A549 (cell line): ENCODE measurements around the gene ARHGAP32. TPM values are rescaled to one million over a fixed set of nuclear protein-coding genes. Genes with fewer than 3 reads are reported as not detected.
"Not testable (repeated sequence)": the region's sequence is repeated elsewhere in the genome, so short reads cannot be mapped to it uniquely, and the experiment has no call there.

Experiments
- ATAC-seq, 2 experiments: fragments of 200-7000 bp in 1 of 2; fragments of >200 bp in 1 of 2; cut with Nextera tagmentation in 1 of 2; cut with Tn5 transposase in 1 of 2; 3 replicates each; pipeline versions ENCODE4 v1.8.0 to v1.9.1; 2018 to 2020; ENCODE audit warnings: mild to moderate bottlenecking in 1 of 2, moderate library complexity in 1 of 2
- CTCF ChIA-PET: fragments of 300-600 bp; sonication (Branson Sonifier 250); formaldehyde crosslinking; extraction: SDS; loops from one replicate; lab custom pipeline; 2021; ENCODE audit warnings: antibody characterized with exemption, inconsistent platforms; lab: Yijun Ruan, JAX
- POLR2A ChIA-PET: fragments of 350-600 bp; formaldehyde crosslinking; extraction: SDS; loops from one replicate; lab custom pipeline; 2021; ENCODE audit warnings: antibody characterized with exemption, inconsistent platforms; lab: Yijun Ruan, JAX
- DNase-seq, 2 experiments: peaks; one replicate each; pipeline versions ENCODE4 v3.0.0 to v3.0.0-alpha.2; 2011 to 2016; ENCODE audit warnings: low read depth in 1 of 2, low spot score in 1 of 2
- FAIRE-seq: peaks from 2 replicates; lab custom pipeline; 2011; peaks lifted over from hg19 to GRCh38; lab: Jason Lieb, UNC
- H3K27ac ChIP-seq, 2 experiments: fragments of >200 bp; sonication (Bioruptor Twin); formaldehyde crosslinking; 3 replicates each; pipeline ENCODE4 v1.5.1; 2016 to 2017
- H3K4me1 ChIP-seq: fragments of >200 bp; sonication (Bioruptor Twin); formaldehyde crosslinking; 3 replicates; pipeline ENCODE4 v1.6.1; 2016
- H3K4me2 ChIP-seq: fragments of >200 bp; sonication (Bioruptor Twin); formaldehyde crosslinking; 3 replicates; pipeline ENCODE4 v1.6.1; 2016
- H3K4me3 ChIP-seq: fragments of >200 bp; sonication (Bioruptor Twin); formaldehyde crosslinking; 3 replicates; pipeline ENCODE4 v1.5.1; 2016
- H3K9me3 ChIP-seq: fragments of >200 bp; sonication (Bioruptor Twin); formaldehyde crosslinking; 3 replicates; pipeline ENCODE4 v1.6.1; 2016
- CBX8 ChIP-seq: fragments of 200-600 bp; sonication (generic); IDR thresholded peaks from 2 replicates; pipeline ENCODE4 v1.6.1; 2016
- CEBPB ChIP-seq, 2 experiments: fragments of >200 bp in 1 of 2; sonication (Bioruptor Twin) in 1 of 2; formaldehyde crosslinking in 1 of 2; IDR thresholded peaks; 2 replicates each; pipeline ENCODE4 v1.6.1; 2012 to 2016
- CHD2 ChIP-seq: fragments of 150-350 bp; IDR thresholded peaks from 2 replicates; pipeline ENCODE4 v1.6.1; 2014; ENCODE audit warnings: low read length; ENCODE audit not compliant: partially characterized antibody
- FOSL2 ChIP-seq, 2 experiments: fragments of 450-650 bp in 1 of 2; fragments of >200 bp in 1 of 2; sonication (Bioruptor Twin) in 1 of 2; formaldehyde crosslinking; IDR thresholded peaks; 2 replicates each; pipeline versions ENCODE4 v1.5.0 to v1.6.1; 2016 to 2020; ENCODE audit warnings: mild to moderate bottlenecking in 1 of 2, moderate library complexity in 1 of 2
- FOXS1 ChIP-seq: fragments of 250-450 bp; sonication (Bioruptor Pico); IDR thresholded peaks from 2 replicates; pipeline ENCODE4 v1.5.0; 2020; ENCODE audit warnings: mild to moderate bottlenecking, moderate library complexity
- GATA3 ChIP-seq: IDR thresholded peaks from 2 replicates; pipeline ENCODE4 v1.6.1; 2012; ENCODE audit warnings: borderline replicate concordance
- HDAC2 ChIP-seq: fragments of 200-600 bp; sonication (generic); IDR thresholded peaks from 2 replicates; pipeline ENCODE4 v1.6.1; 2016
- POLR2A ChIP-seq: IDR thresholded peaks from 2 replicates; pipeline ENCODE4 v1.6.1; 2012; ENCODE audit warnings: mild to moderate bottlenecking, low read length
- TFCP2L1 ChIP-seq: fragments of 250-450 bp; sonication (Bioruptor Pico); IDR thresholded peaks from 2 replicates; pipeline ENCODE4 v1.5.0; 2021; ENCODE audit warnings: mild to moderate bottlenecking
- ZFP36 ChIP-seq: fragments of 450-650 bp; IDR thresholded peaks from 2 replicates; pipeline ENCODE4 v1.6.1; 2014; ENCODE audit warnings: borderline replicate concordance; ENCODE audit not compliant: partially characterized antibody
- whole genome bisulfite sequencing: methylation state at CpG from one replicate; pipeline ENCODE4 v1.1.6; 2017; ENCODE audit errors: missing lambda C conversion rate; 5-methylcytosine and 5-hydroxymethylcytosine counted together
- polyA plus RNA-seq, 4 experiments: library from polyadenylated mRNA; depleted of rRNA in 3 of 4; stranded (reverse); fragments of >200 nt; fragmentation: RNase III in 1 of 4; extraction: RNeasy Plus Mini Kit Qiagen cat#74134 plus additional on column Dnase treatment in 1 of 4; gene quantifications; 2 replicates in 3 of 4; 3 replicates in 1 of 4; pipeline ENCODE4 v1.2.3, GENCODE V29; 2011 to 2017
- TF ChIP-seq, protein P1 (sequence below): fragments of >200 bp; sonication (Bioruptor Twin); formaldehyde crosslinking; IDR thresholded peaks from 2 replicates; pipeline ENCODE4 v1.6.1; 2016
- TF ChIP-seq, protein P2 (sequence below): fragments of 450-650 bp; IDR thresholded peaks from 2 replicates; pipeline ENCODE4 v1.6.1; 2014; ENCODE audit warnings: antibody characterized with exemption
- TF ChIP-seq, protein P3 (sequence below): fragments of 250-450 bp; sonication (Bioruptor Pico); IDR thresholded peaks from 2 replicates; pipeline ENCODE4 v1.5.0; 2021; ENCODE audit warnings: mild to moderate bottlenecking, moderate library complexity, borderline replicate concordance
- TF ChIP-seq, protein P4 (sequence below): fragments of >200 bp; sonication (Bioruptor Twin); formaldehyde crosslinking; IDR thresholded peaks from 3 replicates; pipeline ENCODE4 v1.6.1; 2016

The ARHGAP32 gene
- polyA plus RNA-seq, 2 of the 4 experiments (the other 2 are of a cell fraction), result 4.4 to 9.0 TPM

DNA sequence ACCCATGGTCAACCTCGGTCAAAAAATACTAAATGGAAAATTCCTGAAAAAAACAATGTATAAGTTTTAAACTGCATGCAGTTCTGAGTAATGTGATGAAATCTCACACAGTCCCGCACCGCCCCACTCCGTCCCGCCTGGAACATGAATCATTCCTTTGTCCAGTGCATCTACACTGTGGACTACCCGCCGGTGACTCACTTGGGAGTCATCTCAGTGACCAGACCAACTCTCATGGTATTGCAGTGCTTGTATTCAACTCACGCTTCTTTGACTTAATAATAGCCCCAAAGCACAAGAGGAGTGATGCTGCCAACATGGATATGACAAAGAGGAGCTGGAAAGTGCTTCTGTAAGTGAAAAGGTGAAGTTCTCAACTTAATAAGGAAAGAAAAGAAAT is 48.8 kb downstream of the ARHGAP32 start (continued):
- TF ChIP-seq, protein P1, sequence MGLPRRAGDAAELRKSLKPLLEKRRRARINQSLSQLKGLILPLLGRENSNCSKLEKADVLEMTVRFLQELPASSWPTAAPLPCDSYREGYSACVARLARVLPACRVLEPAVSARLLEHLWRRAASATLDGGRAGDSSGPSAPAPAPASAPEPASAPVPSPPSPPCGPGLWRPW, result peak; percentile 49; the same call in 1 of the 2 replicates
- TF ChIP-seq, protein P2, sequence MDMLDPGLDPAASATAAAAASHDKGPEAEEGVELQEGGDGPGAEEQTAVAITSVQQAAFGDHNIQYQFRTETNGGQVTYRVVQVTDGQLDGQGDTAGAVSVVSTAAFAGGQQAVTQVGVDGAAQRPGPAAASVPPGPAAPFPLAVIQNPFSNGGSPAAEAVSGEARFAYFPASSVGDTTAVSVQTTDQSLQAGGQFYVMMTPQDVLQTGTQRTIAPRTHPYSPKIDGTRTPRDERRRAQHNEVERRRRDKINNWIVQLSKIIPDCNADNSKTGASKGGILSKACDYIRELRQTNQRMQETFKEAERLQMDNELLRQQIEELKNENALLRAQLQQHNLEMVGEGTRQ, result no peak

DNA sequence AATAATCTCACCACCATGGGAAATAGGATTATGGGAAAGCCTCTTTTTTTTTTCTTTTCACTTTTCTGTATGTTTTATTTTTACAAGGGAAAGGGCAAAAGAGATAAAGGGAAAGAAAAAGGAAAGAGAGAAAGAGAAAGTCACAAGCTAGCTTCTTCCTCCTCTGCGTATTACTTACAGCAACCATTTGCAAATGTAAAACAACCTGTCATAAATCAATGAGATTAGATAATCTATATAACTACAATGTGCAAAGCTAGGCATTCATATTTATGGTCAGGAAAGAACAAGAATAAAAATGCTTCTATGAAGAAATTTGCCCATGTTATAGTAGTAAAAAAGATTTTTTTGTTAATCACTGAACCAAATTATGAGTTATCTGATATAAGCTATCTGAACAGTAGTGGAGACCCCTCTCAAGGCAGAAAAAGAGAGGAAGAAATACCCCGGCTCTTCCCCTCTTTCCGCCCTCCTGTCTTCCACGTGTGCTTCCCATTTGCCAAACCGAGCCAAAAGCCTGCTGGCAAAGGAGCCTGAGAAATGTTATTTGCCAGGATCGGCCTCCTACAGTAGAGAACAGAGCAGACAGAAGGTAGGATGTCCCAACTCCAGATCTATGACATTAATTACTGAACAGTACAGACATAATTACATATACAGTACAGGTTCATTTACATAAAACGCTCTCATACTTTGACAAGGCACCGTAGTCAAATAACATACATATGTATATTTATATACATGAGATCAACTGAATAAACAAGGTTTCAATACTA is 50.2 kb downstream of the ARHGAP32 start:
- H3K4me3 ChIP-seq, result no peak overlapping the region
- ATAC-seq, result no peak
- no peak for DNase-seq
- no peaks in the 10 kb centered on the region for H3K9me3 ChIP-seq
- H3K4me2 ChIP-seq, result peak overlapping the region; percentile 70
- POLR2A ChIA-PET, result no interaction called here
- CTCF ChIA-PET, result no interaction called here
- no peak for FAIRE-seq
- peak overlapping the region; percentile 77 to 86 for H3K27ac ChIP-seq
- TF ChIP-seq GATA3 (no peak), POLR2A (no peak), CBX8 (no peak), ZFP36 (no peak), TFCP2L1 (no peak), CEBPB (IDR thresholded peaks at IDR 0.05) (no peak), FOSL2 (IDR thresholded peaks at IDR 0.05) (no peak), FOSL2 (CRISPR knock-in tag; IDR thresholded peaks at IDR 0.05) (no peak), FOXS1 (CRISPR knock-in tag) (no peak), CHD2 (no peak)
- TF ChIP-seq, protein P3, sequence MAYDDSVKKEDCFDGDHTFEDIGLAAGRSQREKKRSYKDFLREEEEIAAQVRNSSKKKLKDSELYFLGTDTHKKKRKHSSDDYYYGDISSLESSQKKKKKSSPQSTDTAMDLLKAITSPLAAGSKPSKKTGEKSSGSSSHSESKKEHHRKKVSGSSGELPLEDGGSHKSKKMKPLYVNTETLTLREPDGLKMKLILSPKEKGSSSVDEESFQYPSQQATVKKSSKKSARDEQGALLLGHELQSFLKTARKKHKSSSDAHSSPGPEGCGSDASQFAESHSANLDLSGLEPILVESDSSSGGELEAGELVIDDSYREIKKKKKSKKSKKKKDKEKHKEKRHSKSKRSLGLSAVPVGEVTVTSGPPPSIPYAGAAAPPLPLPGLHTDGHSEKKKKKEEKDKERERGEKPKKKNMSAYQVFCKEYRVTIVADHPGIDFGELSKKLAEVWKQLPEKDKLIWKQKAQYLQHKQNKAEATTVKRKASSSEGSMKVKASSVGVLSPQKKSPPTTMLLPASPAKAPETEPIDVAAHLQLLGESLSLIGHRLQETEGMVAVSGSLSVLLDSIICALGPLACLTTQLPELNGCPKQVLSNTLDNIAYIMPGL (CRISPR knock-in tag), result no peak
- H3K4me1 ChIP-seq, result peaks cover 47% of the 10 kb centered on the region
- WGBS, result 51% methylated on average over 8 of the region's 8 CpGs

DNA sequence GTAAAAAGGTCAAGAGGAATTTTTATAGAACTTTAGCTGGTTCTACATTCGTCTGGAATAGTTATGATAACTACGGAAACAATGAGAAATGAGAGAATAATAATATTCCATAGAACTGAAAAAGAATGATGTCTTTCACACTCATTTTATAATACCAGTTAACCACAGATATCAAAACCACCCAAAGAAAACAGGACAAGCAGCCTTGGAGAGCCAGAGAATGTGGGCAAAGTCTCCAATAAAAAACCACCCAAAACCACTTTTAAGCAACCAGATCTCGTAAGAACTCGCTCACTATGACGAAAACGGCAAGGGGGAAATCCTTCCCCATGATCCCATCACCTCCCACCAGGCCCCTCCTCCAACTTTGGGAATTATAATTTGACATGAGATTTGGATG is 60.8 kb downstream of the ARHGAP32 start:
- WGBS, result 93% methylated on average over 6 of the region's 6 CpGs
- H3K27ac ChIP-seq, result no peak overlapping the region
- no peak overlapping the region for H3K4me2 ChIP-seq
- no peak for ATAC-seq
- H3K9me3 ChIP-seq, result no peaks in the 10 kb centered on the region
- no peak for DNase-seq
- no peak for TF ChIP-seq HDAC2
- TF ChIP-seq, protein P4, sequence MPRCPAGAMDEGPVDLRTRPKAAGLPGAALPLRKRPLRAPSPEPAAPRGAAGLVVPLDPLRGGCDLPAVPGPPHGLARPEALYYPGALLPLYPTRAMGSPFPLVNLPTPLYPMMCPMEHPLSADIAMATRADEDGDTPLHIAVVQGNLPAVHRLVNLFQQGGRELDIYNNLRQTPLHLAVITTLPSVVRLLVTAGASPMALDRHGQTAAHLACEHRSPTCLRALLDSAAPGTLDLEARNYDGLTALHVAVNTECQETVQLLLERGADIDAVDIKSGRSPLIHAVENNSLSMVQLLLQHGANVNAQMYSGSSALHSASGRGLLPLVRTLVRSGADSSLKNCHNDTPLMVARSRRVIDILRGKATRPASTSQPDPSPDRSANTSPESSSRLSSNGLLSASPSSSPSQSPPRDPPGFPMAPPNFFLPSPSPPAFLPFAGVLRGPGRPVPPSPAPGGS, result no peak
- no peaks in the 10 kb centered on the region for H3K4me1 ChIP-seq
- no peak overlapping the region for H3K4me3 ChIP-seq
- FAIRE-seq, result no peak
- POLR2A ChIA-PET, result no interaction called here
- CTCF ChIA-PET, result interaction anchor here (2.4 kb wide), 1 partner anchor 13 kb away, joined by 6 read pairs; no protein-coding TSS in a partner anchor

DNA sequence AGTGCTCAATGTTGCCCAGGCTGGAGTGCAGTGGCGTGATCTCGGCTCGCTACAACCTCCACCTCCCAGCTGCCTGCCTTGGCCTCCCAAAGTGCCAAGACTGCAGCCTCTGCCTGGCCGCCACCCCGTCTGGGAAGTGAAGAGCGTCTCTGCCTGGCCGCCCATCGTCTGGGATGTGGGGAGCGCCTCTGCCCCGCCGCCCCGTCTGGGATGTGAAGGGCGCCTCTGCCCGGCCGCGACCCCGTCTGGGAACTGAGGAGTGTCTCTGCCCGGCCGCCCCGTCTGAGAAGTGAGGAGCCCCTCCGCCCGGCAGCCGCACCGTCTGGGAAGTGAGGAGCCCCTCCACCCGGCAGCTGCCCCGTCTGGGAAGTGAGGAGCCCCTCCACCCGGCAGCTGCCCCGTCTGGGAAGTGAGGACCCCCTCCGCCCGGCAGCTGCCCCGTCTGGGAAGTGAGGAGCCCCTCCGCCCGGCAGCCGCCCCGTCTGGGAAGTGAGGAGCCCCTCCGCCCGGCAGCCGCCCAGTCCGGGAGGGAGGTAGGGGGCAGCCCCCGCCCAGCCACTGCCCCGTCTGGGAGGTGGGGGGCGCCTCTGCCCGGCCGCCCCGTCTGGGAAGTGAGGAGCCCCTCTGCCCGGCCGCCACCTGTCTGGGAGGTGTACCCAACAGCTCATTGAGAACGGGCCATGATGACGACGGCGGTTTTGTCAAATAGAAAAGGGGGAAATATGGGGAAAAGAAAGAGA is 63.1 kb downstream of the ARHGAP32 start:
- H3K27ac ChIP-seq, ATAC-seq, POLR2A ChIA-PET, H3K9me3 ChIP-seq, CTCF ChIA-PET, H3K4me1 ChIP-seq, H3K4me2 ChIP-seq, DNase-seq, H3K4me3 ChIP-seq, FAIRE-seq: not testable (repeated sequence)
- 100% methylated on average over 8 of the region's 51 CpGs for WGBS
